HFF-Myc (cell line): Measurements from ENCODE around the gene PHF20.
"Not testable (repeated sequence)": the region's sequence is repeated elsewhere in the genome, so short reads cannot be mapped to it uniquely, and the experiment has no call there.

Source experiments
- DNase-seq: peaks from one replicate; pipeline ENCODE4 v3.0.0-alpha.2; 2011; ENCODE audit warnings: low read depth; ENCODE audit errors: extremely low read depth
- H3K4me3 ChIP-seq: replicated peaks from 2 replicates; pipeline ENCODE4 v1.5.1; 2011; ENCODE audit warnings: low read depth, mild to moderate bottlenecking, control low read depth, low read length
- TF ChIP-seq, protein P1 (sequence below): IDR thresholded peaks from 2 replicates; pipeline ENCODE4 v1.5.1; 2012; ENCODE audit warnings: mild to moderate bottlenecking, low read depth, low read length, control low read depth; ENCODE audit errors: missing control alignments

The PHF20 gene

GRCh38 chr20:35947907-35948306 is 176.1 kb downstream of the PHF20 start:
- TF ChIP-seq, protein P1, sequence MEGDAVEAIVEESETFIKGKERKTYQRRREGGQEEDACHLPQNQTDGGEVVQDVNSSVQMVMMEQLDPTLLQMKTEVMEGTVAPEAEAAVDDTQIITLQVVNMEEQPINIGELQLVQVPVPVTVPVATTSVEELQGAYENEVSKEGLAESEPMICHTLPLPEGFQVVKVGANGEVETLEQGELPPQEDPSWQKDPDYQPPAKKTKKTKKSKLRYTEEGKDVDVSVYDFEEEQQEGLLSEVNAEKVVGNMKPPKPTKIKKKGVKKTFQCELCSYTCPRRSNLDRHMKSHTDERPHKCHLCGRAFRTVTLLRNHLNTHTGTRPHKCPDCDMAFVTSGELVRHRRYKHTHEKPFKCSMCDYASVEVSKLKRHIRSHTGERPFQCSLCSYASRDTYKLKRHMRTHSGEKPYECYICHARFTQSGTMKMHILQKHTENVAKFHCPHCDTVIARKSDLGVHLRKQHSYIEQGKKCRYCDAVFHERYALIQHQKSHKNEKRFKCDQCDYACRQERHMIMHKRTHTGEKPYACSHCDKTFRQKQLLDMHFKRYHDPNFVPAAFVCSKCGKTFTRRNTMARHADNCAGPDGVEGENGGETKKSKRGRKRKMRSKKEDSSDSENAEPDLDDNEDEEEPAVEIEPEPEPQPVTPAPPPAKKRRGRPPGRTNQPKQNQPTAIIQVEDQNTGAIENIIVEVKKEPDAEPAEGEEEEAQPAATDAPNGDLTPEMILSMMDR, result no peak
- no peak overlapping the region for H3K4me3 ChIP-seq
- no peak for DNase-seq

DNA sequence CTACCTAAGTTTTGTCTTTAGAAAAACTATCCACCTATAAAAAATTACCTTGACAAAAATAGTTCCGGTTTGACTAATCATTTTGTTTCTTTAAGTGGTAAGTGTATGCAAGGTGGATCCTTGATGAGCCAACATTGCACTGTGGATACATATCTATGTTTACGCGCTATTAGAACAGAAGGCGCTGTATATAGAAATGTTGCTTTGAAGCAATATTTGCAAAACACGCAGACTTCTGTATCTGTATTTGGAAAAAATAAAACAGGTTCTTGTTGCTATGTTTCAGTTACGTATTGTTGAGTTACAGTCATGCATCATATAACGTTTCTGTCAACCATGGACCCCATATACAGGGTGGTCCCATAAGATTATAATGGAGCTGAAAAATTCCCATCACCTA is 178.3 kb downstream of the PHF20 start:
- no peak overlapping the region for H3K4me3 ChIP-seq
- TF ChIP-seq, protein P1, result no peak
- no peak for DNase-seq

DNA sequence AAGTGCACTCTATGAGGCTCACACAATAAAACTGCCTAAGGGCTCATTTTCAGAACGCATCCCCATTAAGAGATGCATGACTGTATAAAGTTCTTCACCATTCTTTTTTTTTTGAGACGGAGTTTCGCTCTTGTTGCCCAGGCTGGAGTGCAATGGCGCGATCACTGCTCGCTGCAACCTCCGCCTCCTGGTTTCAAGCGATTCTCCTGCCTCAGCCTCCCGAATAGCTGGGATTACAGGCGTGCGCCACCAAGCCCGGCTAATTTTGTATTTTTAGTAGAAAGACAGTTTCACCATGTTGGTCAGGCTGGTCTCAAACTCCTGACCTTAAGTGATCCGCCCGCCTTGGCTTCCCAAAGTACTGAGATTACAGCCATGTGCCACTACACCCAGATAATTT is 180.3 kb downstream of the PHF20 start:
- DNase-seq, result not testable (repeated sequence)
- H3K4me3 ChIP-seq, result peak overlapping the region; percentile 99

- TF ChIP-seq, protein P1, result no peak
- H3K4me3 ChIP-seq, result peak overlapping the region; percentile 99
- DNase-seq, result no peak
These were observed 180.9 kb downstream of the PHF20 start for GRCh38 chr20:35952480-35953386.

- DNase-seq, result no peak
- peak overlapping the region; percentile 99 for H3K4me3 ChIP-seq
- TF ChIP-seq, protein P1, result no peak
These were observed 181.8 kb downstream of the PHF20 start for GRCh38 chr20:35953387-35954199.

GRCh38 chr20:35954200-35954906 is 182.5 kb downstream of the PHF20 start, which contains the start of gene SCAND1:
Gene SCAND1, minus strand, starts transcription at chr20:35954502. Its CDS starts 218 bp downstream, at chr20:35954284.
- peak; percentile 90 for DNase-seq
- H3K4me3 ChIP-seq, result peak within 1 kb of the TSS; percentile 99
- TF ChIP-seq, protein P1, result peak; percentile 97
